ENCODE results near the gene IL10RA. TPM values are rescaled to one million over a fixed set of nuclear protein-coding genes. Genes with fewer than 3 reads are reported as not detected.

Gene IL10RA
- total and polyA plus RNA-seq, 3 donors from 2014 or later, result 3.6 to 12.8 (median 7.6) TPM

DNA sequence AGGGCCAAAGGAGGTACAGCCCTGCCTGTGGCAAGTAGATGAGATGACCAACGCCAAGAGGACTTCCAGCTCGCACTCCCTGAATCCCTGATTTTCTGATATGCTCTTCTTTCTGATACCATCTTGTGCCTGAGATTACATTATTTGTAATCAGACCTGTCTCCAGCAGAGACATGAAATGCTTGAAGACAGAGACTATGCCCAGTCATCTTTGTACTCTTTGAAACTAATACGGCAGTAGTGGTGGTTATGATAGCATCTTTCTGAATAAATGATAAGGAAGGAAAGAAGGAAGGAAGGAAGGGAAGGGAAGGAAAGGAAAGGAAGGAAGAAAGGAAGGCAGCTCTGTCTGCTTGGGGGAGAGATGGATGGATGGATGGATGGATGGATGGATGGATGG lies 27.8 kb downstream of the IL10RA start:
- no peaks in the 10 kb centered on the region for H3K4me1 ChIP-seq
- intact Hi-C loops (cut with DNase I; ENCODE audit: low total_unique reads), result no loop called here
- TF ChIP-seq, protein P1, sequence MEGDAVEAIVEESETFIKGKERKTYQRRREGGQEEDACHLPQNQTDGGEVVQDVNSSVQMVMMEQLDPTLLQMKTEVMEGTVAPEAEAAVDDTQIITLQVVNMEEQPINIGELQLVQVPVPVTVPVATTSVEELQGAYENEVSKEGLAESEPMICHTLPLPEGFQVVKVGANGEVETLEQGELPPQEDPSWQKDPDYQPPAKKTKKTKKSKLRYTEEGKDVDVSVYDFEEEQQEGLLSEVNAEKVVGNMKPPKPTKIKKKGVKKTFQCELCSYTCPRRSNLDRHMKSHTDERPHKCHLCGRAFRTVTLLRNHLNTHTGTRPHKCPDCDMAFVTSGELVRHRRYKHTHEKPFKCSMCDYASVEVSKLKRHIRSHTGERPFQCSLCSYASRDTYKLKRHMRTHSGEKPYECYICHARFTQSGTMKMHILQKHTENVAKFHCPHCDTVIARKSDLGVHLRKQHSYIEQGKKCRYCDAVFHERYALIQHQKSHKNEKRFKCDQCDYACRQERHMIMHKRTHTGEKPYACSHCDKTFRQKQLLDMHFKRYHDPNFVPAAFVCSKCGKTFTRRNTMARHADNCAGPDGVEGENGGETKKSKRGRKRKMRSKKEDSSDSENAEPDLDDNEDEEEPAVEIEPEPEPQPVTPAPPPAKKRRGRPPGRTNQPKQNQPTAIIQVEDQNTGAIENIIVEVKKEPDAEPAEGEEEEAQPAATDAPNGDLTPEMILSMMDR (IDR thresholded peaks at IDR 0.05), result no peak
- TF ChIP-seq POLR2A (IDR thresholded peaks at IDR 0.05), result no peak
- H3K27ac ChIP-seq, result no peak overlapping the region
- no peaks in the 10 kb centered on the region for H3K27me3 ChIP-seq
- WGBS, 2 donors, result 95 to 99% methylated on average over 3 of the region's 3 CpGs
- H3K36me3 ChIP-seq (ENCODE audit: low read depth, missing control alignments), result no peaks in the 10 kb centered on the region
- H3K9me3 ChIP-seq, result no peaks in the 10 kb centered on the region
- no peak overlapping the region for H3K4me3 ChIP-seq
- no peak for DNase-seq

DNA sequence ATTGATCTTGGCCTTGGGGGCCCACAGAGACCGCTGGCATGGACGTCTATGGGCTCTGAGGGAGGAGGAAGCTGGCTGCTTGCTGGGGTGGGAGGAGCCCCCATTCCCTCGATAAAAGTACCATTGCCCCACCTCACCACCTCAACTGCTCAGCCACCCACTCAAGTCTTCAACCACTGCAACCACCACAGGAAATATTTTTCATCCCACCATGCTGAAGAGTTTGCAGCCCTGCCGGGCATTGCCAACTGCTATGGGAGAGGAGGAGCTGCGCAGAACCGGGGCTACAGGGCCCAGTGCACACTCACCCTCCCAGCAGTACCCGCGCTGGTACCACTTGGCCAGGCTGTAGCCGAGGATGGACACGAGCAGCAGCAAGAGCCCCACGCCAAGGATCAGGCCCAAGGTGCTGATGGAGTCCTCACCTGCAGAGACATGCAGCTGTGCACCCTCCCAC lies 29.2 kb downstream of the IL10RA start:
- Histone ChIP-seq H3K36me3 (ENCODE audit: low read depth, missing control alignments) (no peaks in the 10 kb centered on the region), H3K4me3 (no peak overlapping the region), H3K27me3 (no peaks in the 10 kb centered on the region), H3K9me3 (no peaks in the 10 kb centered on the region), H3K4me1 (no peaks in the 10 kb centered on the region), H3K27ac (no peak overlapping the region)
- no peak for TF ChIP-seq POLR2A (IDR thresholded peaks at IDR 0.05)
- TF ChIP-seq, protein P1 (IDR thresholded peaks at IDR 0.05), result no peak
- intact Hi-C loops (cut with DNase I; ENCODE audit: low total_unique reads), result no loop called here
- DNase-seq, result no peak
- WGBS, 2 donors, result 80 to 85% methylated on average over 4 to 11 of the region's 11 CpGs

DNA sequence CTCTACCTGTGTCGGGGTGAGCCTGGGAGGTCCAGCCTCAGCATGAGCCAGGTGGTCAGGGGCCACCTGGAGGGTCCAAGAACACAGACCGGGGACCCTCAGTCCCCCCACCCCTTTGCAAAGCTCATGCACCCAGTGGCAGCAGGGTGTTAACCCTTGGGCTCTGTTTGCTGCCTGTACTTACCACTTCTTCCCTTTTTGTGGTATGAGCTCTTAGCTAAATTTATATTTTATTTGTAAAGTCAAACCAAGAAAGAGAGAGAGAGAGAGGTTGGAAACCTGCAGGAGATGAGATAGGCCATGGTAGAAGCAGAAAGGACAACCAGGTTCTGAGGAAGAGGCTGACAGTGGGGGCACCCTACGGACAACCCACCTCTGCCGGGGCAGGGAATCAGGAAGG lies 29.9 kb downstream of the IL10RA start:
- Histone ChIP-seq H3K27me3 (no peaks in the 10 kb centered on the region), H3K9me3 (no peaks in the 10 kb centered on the region), H3K4me3 (no peak overlapping the region), H3K4me1 (no peaks in the 10 kb centered on the region), H3K27ac (no peak overlapping the region), H3K36me3 (ENCODE audit: low read depth, missing control alignments) (no peaks in the 10 kb centered on the region)
- TF ChIP-seq, protein P1 (IDR thresholded peaks at IDR 0.05), result no peak
- no peak for TF ChIP-seq POLR2A (IDR thresholded peaks at IDR 0.05)
- no peak for DNase-seq
- WGBS, 2 donors, result 82 to 91% methylated on average over 4 of the region's 4 CpGs
- intact Hi-C loops (cut with DNase I; ENCODE audit: low total_unique reads), result no loop called here

DNA sequence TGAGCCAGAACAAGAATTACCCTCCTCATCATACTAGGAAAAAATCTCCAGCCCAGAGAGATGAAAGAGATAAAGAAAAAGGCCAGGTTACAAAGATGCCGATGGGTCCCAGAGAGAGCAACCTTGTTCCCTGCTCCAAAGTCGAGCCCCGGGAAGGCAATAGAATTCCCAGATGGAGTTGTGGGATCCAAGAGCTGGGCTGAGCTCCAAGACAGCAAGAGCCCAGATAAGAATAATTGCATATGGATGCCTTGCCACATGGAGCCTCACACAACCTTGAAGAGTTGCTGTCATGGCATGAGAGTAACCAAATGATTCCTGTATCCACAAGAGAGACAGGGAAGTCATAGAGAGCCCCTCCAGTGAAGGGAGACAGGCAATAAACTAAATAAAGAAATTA lies 30.9 kb downstream of the IL10RA start:
- H3K36me3 ChIP-seq (ENCODE audit: low read depth, missing control alignments), result no peaks in the 10 kb centered on the region
- no peak overlapping the region for H3K27ac ChIP-seq
- no peaks in the 10 kb centered on the region for H3K9me3 ChIP-seq
- intact Hi-C loops (cut with DNase I; ENCODE audit: low total_unique reads), result no loop called here
- no peak for DNase-seq
- no peaks in the 10 kb centered on the region for H3K4me1 ChIP-seq
- 38 to 55% methylated on average over 3 of the region's 3 CpGs for WGBS, 2 donors
- H3K27me3 ChIP-seq, result no peaks in the 10 kb centered on the region
- TF ChIP-seq POLR2A (IDR thresholded peaks at IDR 0.05), result no peak
- TF ChIP-seq, protein P1 (IDR thresholded peaks at IDR 0.05), result no peak
- no peak overlapping the region for H3K4me3 ChIP-seq

DNA sequence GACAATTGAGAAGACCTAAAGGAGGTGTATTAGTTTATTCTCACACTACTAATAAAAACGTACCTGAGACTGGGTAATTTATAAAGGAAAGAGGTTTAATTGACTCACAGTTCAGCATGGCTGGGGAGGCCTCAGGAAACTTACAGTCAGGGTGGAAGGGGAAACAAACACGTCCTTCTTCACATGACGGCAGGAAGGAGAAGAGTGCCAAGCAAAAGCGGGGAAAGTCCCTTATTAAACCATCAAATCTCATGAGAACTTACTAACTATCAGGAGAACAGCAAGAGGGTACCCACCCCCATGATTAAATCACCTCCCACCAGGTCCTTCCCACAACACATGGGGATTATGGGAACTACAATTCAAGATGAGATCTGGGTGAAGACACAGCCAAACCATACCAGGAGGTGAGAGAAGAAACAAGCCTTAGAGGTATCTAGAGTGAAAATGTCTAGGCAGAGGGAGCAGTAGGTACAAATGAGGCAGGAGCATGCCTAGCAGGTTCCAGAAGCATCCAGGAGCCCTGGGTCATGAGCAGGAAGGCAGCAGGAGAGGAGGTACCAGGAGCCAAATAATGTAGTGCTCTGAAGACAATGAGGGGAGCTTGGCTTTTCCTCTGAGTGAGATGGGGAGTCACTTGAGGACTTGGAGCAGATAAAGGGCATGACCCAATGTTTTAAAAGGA lies 31.6 kb downstream of the IL10RA start:
- Histone ChIP-seq H3K27ac (no peak overlapping the region), H3K36me3 (ENCODE audit: low read depth, missing control alignments) (no peaks in the 10 kb centered on the region), H3K9me3 (no peaks in the 10 kb centered on the region), H3K4me3 (no peak overlapping the region), H3K27me3 (no peaks in the 10 kb centered on the region), H3K4me1 (no peaks in the 10 kb centered on the region)
- 70 to 75% methylated on average over 4 of the region's 4 CpGs for WGBS, 2 donors
- intact Hi-C loops (cut with DNase I; ENCODE audit: low total_unique reads), result no loop called here
- DNase-seq, result no peak
- no peak for TF ChIP-seq POLR2A (IDR thresholded peaks at IDR 0.05)
- TF ChIP-seq, protein P1 (IDR thresholded peaks at IDR 0.05), result no peak
